H9 (cell line): ENCODE results near the gene OBP2B. TPM values are rescaled to one million over a fixed set of nuclear protein-coding genes. Genes with fewer than 3 reads are reported as not detected.

Experiments
- DNase-seq: peaks from one replicate; pipeline ENCODE4 v3.0.0-alpha.2; 2017
- H2AFZ ChIP-seq: one replicate; pipeline ENCODE4 v1.6.1; 2013; ENCODE audit warnings: mild to moderate bottlenecking, low read length, control low read depth, moderate library complexity
- H2AK5ac ChIP-seq: 2 replicates; pipeline ENCODE4 v1.6.1; 2013; ENCODE audit warnings: low read length, control low read depth, mixed read lengths; ENCODE audit not compliant: insufficient read length
- H2BK120ac ChIP-seq: one replicate; pipeline ENCODE4 v1.6.1; 2013; ENCODE audit warnings: low read depth, mild to moderate bottlenecking, low read length, control low read depth, inconsistent platforms; ENCODE audit not compliant: poor library complexity, severe bottlenecking
- H2BK12ac ChIP-seq: 2 replicates; pipeline ENCODE4 v1.6.1; 2013; ENCODE audit warnings: low read length, control low read depth, mixed read lengths, low read depth; ENCODE audit not compliant: insufficient read length
- H2BK15ac ChIP-seq: 2 replicates; pipeline ENCODE4 v1.6.1; 2013; ENCODE audit warnings: low read depth, low read length, control low read depth
- H2BK20ac ChIP-seq: one replicate; pipeline ENCODE4 v1.6.1; 2013; ENCODE audit warnings: low read depth, mild to moderate bottlenecking, low read length, control low read depth, inconsistent platforms; ENCODE audit not compliant: poor library complexity, severe bottlenecking
- H2BK5ac ChIP-seq: 2 replicates; pipeline ENCODE4 v1.6.1; 2013; ENCODE audit warnings: low read length, control low read depth, mixed read lengths; ENCODE audit not compliant: insufficient read length
- H3K14ac ChIP-seq: 2 replicates; pipeline ENCODE4 v1.6.1; 2013; ENCODE audit warnings: low read length, control low read depth; ENCODE audit not compliant: insufficient read depth
- H3K18ac ChIP-seq: 2 replicates; pipeline ENCODE4 v1.6.1; 2013; ENCODE audit warnings: low read depth, mild to moderate bottlenecking, mixed read lengths, low read length, control low read depth; ENCODE audit not compliant: insufficient read length
- H3K23ac ChIP-seq: 2 replicates; pipeline ENCODE4 v1.6.1; 2013; ENCODE audit warnings: low read length, control low read depth, mixed read lengths, low read depth; ENCODE audit not compliant: insufficient read length
- H3K23me2 ChIP-seq: 2 replicates; pipeline ENCODE4 v1.6.1; 2013; ENCODE audit warnings: low read depth, mild to moderate bottlenecking, mixed read lengths, low read length, control low read depth; ENCODE audit not compliant: insufficient read length, poor library complexity, severe bottlenecking
- H3K27ac ChIP-seq: 2 replicates; pipeline ENCODE4 v1.5.1; 2013; ENCODE audit warnings: low read length, control low read depth, mixed read lengths, low read depth; ENCODE audit not compliant: insufficient read length
- H3K27me3 ChIP-seq: 2 replicates; pipeline ENCODE4 v1.6.1; 2013; ENCODE audit warnings: low read length, control low read depth, inconsistent platforms; ENCODE audit not compliant: insufficient read depth
- H3K4ac ChIP-seq: 2 replicates; pipeline ENCODE4 v1.6.1; 2013; ENCODE audit warnings: low read depth, mild to moderate bottlenecking, control low read depth, inconsistent platforms, low read length, moderate library complexity
- H3K4me1 ChIP-seq: 2 replicates; pipeline ENCODE4 v1.6.1; 2013; ENCODE audit warnings: low read length, control low read depth, inconsistent platforms; ENCODE audit not compliant: insufficient read depth
- H3K4me2 ChIP-seq: 2 replicates; pipeline ENCODE4 v1.6.1; 2013; ENCODE audit warnings: low read length, control low read depth, mixed read lengths; ENCODE audit not compliant: insufficient read length, insufficient read depth
- H3K56ac ChIP-seq: 2 replicates; pipeline ENCODE4 v1.6.1; 2013; ENCODE audit warnings: low read depth, mild to moderate bottlenecking, mixed read lengths, low read length, control low read depth; ENCODE audit not compliant: insufficient read length
- H3K79me1 ChIP-seq: 2 replicates; pipeline ENCODE4 v1.6.1; 2013; ENCODE audit warnings: low read depth, mild to moderate bottlenecking, moderate library complexity, low read length, control low read depth, inconsistent platforms; ENCODE audit not compliant: insufficient read depth, poor library complexity, severe bottlenecking
- H3K79me2 ChIP-seq: 2 replicates; pipeline ENCODE4 v1.6.1; 2013; ENCODE audit warnings: low read length, control low read depth, inconsistent platforms; ENCODE audit not compliant: insufficient read depth
- H3K9ac ChIP-seq: 2 replicates; pipeline ENCODE4 v1.6.1; 2013; ENCODE audit warnings: low read length, control low read depth, mixed read lengths; ENCODE audit not compliant: insufficient read length; ENCODE audit errors: extremely low read depth
- H3K9me3 ChIP-seq: one replicate; pipeline ENCODE4 v1.6.1; 2013; ENCODE audit warnings: low read depth, low read length, inconsistent platforms; ENCODE audit not compliant: control insufficient read depth
- H3T11ph ChIP-seq: one replicate; pipeline ENCODE4 v1.6.1; 2013; ENCODE audit warnings: mild to moderate bottlenecking, low read length, control low read depth, inconsistent platforms
- H4K20me1 ChIP-seq: one replicate; pipeline ENCODE4 v1.6.1; 2013; ENCODE audit not compliant: control insufficient read depth, insufficient read length, insufficient read depth
- H4K5ac ChIP-seq: 2 replicates; pipeline ENCODE4 v1.6.1; 2013; ENCODE audit warnings: low read depth, mild to moderate bottlenecking, mixed read lengths, low read length, control low read depth; ENCODE audit not compliant: insufficient read length
- H4K8ac ChIP-seq: replicated peaks from 2 replicates; pipeline ENCODE4 v1.6.1; 2013; ENCODE audit warnings: low read length, control low read depth, mixed read lengths, low read depth; ENCODE audit not compliant: insufficient read length
- H4K91ac ChIP-seq: 2 replicates; pipeline ENCODE4 v1.6.1; 2013; ENCODE audit warnings: low read depth, mild to moderate bottlenecking, moderate library complexity, mixed read lengths, low read length, control low read depth; ENCODE audit not compliant: insufficient read length
- H3K27ac Mint-ChIP-seq, 3 experiments: 2 replicates in 2 of 3; 3 replicates in 1 of 3; pipeline ENCODE4 v1.8.0; 2020 to 2021; ENCODE audit warnings: mixed read lengths in 3 of 3, mild to moderate bottlenecking in 1 of 3, moderate library complexity in 1 of 3
- H3K27me3 Mint-ChIP-seq: 2 replicates; pipeline ENCODE4 v1.8.0; 2021; ENCODE audit warnings: low read depth, mild to moderate bottlenecking, moderate library complexity, mixed read lengths
- H3K36me3 Mint-ChIP-seq, 3 experiments: 2 replicates in 2 of 3; 3 replicates in 1 of 3; pipeline ENCODE4 v1.8.0; 2020 to 2021; ENCODE audit warnings: low read depth in 3 of 3, mixed read lengths in 3 of 3; ENCODE audit not compliant: insufficient read depth in 1 of 3
- H3K4me1 Mint-ChIP-seq, 2 experiments: 2 replicates each; pipeline ENCODE4 v1.8.0; 2020; ENCODE audit warnings: mixed read lengths in 2 of 2
- H3K4me3 Mint-ChIP-seq, 2 experiments: 2 replicates in 1 of 2; 3 replicates in 1 of 2; pipeline ENCODE4 v1.8.0; 2020 to 2021; ENCODE audit warnings: mild to moderate bottlenecking in 2 of 2, mixed read lengths in 2 of 2, moderate library complexity in 1 of 2
- H3K9me3 Mint-ChIP-seq, 2 experiments: 2 replicates in 1 of 2; 3 replicates in 1 of 2; pipeline ENCODE4 v1.8.0; 2020; ENCODE audit warnings: mild to moderate bottlenecking in 2 of 2, mixed read lengths in 2 of 2, moderate library complexity in 1 of 2
- WGBS: extraction: QIAGEN DNeasy Blood & Tissue Kit; methylation state at CpG from one replicate; pipeline ENCODE4 v1.1.7; 2013; ENCODE audit warnings: missing lambda C conversion rate, low lambda C conversion rate, mixed read lengths; ENCODE audit not compliant: insufficient read length; ENCODE audit errors: extremely low coverage; 5-methylcytosine and 5-hydroxymethylcytosine counted together
- total RNA-seq: library from RNA; stranded (reverse); gene quantifications from 2 replicates; pipeline ENCODE4 v1.2.1, GENCODE V29; 2021
- TF ChIP-seq, protein P1 (sequence below): fragments of 200-600 bp; sonication (generic); conservative IDR thresholded peaks from 3 replicates; pipeline ENCODE4 v1.8.0; 2021; ENCODE audit warnings: antibody characterized with exemption, mild to moderate bottlenecking

OBP2B gene
- total RNA-seq, 1 experiment from 2014 or later = not detected

DNA sequence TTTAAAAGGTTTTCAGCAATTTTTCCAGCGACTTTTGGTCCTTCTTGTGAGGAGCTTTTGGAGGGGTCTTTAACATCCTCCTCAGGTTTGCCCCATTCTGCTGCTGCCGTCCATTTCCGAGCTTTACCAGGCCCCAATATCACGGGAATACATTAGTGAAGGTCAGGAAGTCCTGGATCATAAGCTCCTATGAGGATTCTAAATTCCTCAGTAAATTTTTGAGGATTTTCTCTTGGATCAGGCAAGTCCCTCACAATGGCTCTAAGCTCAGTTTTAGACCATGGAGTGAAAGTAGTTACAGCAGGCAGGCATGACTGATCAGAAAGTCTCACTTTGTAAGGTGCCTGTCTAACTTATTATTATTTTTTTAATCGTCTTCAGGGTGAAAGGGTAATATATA lies 28.1 kb downstream of the OBP2B start:
- Histone ChIP-seq H3K23ac (no peak overlapping the region), H4K91ac (no peak overlapping the region), H2BK20ac (no peak overlapping the region), H2AFZ (no peak overlapping the region), H3K9ac (no peak overlapping the region), H3K4ac (no peak overlapping the region), H3K9me3 (no peaks in the 10 kb centered on the region), H4K20me1 (no peaks in the 10 kb centered on the region), H3K14ac (no peak overlapping the region), H3K56ac (no peak overlapping the region), H3T11ph (no peak overlapping the region), H3K18ac (no peak overlapping the region), H3K4me1 (no peaks in the 10 kb centered on the region), H4K5ac (no peak overlapping the region), H3K23me2 (no peaks in the 10 kb centered on the region), H2AK5ac (no peak overlapping the region), H2BK12ac (no peak overlapping the region), H3K27ac (no peak overlapping the region), H2BK15ac (no peak overlapping the region), H4K8ac (no peak overlapping the region), H2BK120ac (no peak overlapping the region), H3K79me2 (no peaks in the 10 kb centered on the region), H3K79me1 (no peaks in the 10 kb centered on the region), H3K27me3 (no peaks in the 10 kb centered on the region), H3K4me2 (no peak overlapping the region), H2BK5ac (no peak overlapping the region)
- Mint-ChIP-seq H3K9me3 (no peaks in the 10 kb centered on the region; a peak in 1 of 5 replicates), H3K4me3 (no peak overlapping the region), H3K36me3 (no peaks in the 10 kb centered on the region), H3K4me1 (peaks cover 0 to 2% of the 10 kb centered on the region in 2 experiments; a peak in 1 of 4 replicates), H3K27me3 (peaks cover 54% of the 10 kb centered on the region), H3K27ac (no peak overlapping the region)
- no peak for DNase-seq
- no CpG with 5 or more reads among the region's 5 CpGs for WGBS
- TF ChIP-seq, protein P1, sequence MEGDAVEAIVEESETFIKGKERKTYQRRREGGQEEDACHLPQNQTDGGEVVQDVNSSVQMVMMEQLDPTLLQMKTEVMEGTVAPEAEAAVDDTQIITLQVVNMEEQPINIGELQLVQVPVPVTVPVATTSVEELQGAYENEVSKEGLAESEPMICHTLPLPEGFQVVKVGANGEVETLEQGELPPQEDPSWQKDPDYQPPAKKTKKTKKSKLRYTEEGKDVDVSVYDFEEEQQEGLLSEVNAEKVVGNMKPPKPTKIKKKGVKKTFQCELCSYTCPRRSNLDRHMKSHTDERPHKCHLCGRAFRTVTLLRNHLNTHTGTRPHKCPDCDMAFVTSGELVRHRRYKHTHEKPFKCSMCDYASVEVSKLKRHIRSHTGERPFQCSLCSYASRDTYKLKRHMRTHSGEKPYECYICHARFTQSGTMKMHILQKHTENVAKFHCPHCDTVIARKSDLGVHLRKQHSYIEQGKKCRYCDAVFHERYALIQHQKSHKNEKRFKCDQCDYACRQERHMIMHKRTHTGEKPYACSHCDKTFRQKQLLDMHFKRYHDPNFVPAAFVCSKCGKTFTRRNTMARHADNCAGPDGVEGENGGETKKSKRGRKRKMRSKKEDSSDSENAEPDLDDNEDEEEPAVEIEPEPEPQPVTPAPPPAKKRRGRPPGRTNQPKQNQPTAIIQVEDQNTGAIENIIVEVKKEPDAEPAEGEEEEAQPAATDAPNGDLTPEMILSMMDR = no peak
